GM19240 (cell line): ENCODE data around the gene PTPN7.
"Not testable (repeated sequence)": the region's sequence is repeated elsewhere in the genome, so short reads cannot be mapped to it uniquely, and the experiment has no call there.

ENCODE experiments used
- DNase-seq: peaks from one replicate; pipeline ENCODE4 v3.0.0; 2011; ENCODE audit warnings: low spot score; ENCODE audit not compliant: insufficient read length

PTPN7 gene

GRCh38 chr1:202160377-202160940 lies at the start of gene PTPN7:
Gene PTPN7, minus strand, starts transcription at chr1:202160602. Its CDS starts 1,200 bp downstream, at chr1:202159402.
- peak; percentile 80 for DNase-seq

DNA sequence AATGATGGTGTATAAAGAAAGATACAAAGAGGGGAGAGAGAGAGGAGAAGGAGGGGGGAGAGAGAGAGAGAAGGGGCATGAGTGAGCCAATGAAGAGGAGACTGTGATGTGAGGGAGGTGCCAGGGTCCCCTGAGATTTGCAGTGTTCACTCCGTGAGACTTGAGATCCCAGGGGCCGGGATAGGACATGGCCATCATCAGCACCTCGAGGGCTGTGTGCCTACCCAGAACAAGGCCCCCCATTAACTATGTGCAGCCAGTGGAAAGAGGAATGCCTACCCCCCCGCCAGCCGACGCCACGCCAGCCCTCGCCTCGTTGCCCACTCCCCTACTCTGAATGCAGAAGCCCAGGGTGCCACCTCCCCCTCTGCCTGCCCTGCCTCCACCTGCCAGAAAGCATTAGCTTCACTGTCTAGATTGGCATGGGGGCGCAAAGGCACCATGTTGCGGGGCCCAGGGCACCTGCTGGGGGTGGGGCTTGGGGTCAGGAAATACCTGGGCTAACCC lies 48.0 kb upstream of the PTPN7 start:
- no peak for DNase-seq

DNA sequence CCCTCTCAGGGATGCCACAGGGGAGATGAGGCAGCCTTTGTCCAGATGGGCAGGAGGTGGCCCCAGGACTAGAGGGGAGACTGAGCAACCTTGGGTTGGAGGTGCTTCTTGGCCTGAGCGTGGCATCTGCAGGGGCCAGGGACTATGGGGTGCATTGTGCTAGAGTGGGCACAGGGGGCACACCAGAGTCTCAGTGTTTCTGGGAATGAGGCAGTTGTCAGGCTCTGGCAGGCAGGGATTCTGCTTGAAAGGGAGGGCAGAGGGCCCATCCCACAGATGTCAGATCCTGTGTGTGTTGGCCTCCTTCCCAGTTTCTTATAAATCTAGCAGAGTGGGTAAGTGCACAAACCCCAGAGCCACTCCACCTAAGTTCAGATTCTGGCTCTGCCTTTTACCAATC lies 46.9 kb upstream of the PTPN7 start:
- DNase-seq: no peak

DNA sequence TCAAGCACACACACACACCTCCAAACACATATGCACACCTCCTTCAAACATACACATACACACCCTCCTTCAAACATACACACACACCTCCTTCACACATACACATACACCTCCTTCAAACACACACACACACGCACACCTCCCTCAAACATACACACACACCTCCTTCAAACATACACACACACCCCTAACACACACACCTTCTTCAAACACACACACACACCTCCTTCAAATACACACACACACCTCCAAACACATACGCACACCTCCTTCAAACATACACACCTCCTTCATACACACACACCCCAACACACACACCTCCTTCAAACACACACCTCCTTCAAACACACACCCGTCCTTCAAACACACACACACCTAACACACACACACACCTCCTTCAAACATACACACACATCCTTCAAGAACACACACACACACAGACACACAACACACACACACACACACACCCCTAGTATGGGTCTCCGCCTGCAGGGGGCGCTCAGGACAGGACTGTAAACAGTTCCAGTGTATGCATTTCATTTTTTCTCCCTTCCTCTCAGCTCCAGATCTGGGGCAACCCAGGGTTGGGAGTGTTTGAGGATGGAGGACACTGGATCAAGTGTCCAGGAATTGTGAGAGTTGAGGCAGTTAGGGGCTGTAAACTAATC lies 45.3 kb upstream of the PTPN7 start:
- DNase-seq: no peak

- no peak for DNase-seq
These were observed 43.7 kb upstream of the PTPN7 start for GRCh38 chr1:202204065-202204464.

DNA sequence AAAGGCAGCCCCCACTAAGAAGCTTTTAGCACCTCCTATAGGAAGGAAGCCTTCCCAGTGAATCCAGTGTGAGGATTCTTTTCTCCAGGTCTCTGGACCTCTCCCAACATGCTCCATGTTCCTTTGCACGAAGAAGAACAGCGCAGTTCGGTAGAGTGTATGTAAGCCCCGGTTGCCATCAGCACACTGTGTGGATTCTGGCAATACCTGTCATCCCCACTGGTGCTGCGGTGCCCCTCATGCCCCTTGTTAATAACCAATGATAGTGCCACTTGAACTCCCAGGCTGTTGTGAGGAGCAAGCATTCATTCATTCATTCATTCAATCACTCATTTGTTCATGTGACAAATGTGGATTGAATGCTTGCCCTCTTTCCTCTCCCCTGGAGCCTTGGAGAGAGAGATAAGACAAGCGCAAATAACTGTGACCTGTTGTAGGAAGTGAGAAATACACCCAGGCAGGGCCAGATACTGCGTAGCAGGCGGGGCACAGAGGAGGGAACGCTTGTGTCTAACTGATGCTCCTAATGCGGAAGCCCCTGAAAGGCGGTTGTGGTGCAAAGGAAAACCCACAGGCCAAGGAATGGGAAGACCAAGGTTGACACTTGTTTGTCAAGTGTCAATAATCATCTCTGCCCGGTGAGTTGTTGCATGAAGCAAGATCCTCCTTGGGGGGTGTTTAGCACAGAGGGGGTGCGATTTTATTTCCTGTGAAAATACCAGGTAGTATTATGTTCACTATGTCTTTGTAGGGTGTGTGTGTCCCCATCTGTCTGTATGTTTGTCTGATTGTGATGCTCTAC lies 43.0 kb upstream of the PTPN7 start:
- DNase-seq: no peak

- DNase-seq: no peak
These were observed 42.2 kb upstream of the PTPN7 start for GRCh38 chr1:202202500-202203168.

DNA sequence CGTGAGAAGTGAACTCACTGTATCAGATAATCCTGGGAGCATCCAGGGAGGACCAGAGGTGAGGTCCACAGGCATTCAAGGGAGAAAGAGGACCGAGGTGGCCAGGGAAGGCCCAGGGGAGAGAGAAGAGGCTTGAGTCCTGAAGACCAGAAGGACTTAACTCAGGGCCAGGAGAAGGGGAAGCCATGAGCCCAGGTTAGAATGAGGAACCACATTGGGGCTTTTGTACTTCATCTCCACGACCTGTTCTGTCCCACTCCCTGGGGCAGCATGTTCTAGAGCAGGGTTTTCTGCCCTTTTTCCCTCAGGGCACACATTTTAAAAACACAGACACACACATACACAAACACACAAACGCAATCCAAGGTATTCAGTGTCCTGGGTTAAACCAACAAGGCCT lies 41.6 kb upstream of the PTPN7 start:
- DNase-seq: no peak

DNA sequence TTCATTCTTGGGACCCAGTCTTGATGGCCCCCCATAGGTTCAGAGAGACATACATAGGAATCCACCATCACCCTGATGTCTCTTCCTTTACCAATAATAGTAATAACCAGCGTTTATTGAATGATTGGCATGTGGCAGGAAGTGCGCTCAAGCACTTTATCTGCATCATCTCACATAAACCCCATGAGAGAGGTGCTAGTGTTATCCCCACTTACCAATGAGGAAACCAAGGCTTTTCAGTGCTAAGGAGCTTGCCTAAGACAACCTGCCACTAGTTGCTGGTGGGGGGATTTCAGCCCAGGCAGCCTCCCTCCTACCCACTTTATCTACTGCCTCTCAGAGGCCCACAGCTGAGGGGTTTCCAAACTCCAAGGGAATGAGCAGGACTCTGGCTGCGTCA lies 40.9 kb upstream of the PTPN7 start:
- no peak for DNase-seq

- no peak for DNase-seq
These were observed 40.3 kb upstream of the PTPN7 start for GRCh38 chr1:202200669-202201068.

GRCh38 chr1:202200112-202200548 lies 39.7 kb upstream of the PTPN7 start:
- no peak for DNase-seq

DNA sequence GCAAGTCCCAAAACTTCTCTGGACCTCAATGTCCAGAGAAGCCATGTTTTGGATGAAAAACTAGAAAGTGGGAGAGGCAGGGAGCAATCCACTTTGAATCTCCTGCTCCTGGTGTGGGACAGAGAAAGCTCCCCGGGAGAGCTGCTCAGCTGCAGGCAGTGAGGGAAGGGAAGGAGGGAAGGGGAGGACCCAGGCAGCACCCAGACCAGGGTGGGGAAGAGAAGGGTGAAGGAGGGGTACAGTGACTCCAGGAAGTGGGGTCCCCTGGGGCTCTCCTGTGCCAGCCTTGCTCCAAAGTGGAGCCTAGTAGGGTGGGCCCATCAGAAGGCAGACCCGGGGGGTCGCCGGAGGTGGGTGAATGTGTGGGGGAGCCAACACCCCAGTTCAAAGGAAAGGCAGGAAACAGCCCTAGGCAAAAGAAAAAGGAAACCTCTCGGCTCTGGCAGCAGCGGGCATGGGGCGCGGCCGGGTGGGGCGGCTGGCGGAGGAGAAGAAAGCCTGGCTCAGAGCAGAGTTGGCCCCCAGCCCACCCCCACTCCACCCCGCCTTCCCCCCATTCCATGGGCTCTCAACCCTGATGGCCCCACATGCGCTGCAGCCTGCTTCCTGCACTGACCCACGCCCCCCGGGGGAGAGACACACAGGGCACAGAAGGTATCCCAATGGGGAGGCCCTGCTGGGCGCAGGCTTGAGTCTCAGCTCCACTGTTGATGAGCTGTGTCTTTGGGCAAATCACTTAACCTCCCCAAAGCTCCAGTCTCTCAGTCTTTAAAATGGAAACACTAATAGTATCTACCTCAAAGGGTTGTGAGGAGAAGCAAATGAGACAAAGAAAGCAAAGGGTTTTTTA lies 38.9 kb upstream of the PTPN7 start:
- no peak for DNase-seq

- DNase-seq: no peak
These were observed 37.9 kb upstream of the PTPN7 start for GRCh38 chr1:202198366-202198724.

- no peak for DNase-seq
These were observed 37.4 kb upstream of the PTPN7 start for GRCh38 chr1:202197653-202198365.

DNA sequence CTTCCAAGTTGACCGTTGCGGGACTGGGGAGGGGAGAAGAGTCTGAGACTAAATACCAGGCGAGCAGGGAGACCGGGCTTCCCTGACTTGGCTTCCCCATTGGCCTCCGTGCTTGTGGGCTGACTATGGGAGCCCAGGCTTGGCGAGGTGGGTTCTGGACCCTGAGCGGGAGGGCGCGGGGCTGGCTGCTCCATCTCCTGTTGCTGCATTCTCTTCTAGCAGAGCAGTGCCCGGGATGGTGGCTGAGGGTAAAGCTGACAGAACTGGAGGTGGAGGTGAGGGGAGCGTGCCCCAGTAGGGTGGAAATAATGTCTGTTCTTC lies 33.9 kb upstream of the PTPN7 start:
- no peak for DNase-seq

DNA sequence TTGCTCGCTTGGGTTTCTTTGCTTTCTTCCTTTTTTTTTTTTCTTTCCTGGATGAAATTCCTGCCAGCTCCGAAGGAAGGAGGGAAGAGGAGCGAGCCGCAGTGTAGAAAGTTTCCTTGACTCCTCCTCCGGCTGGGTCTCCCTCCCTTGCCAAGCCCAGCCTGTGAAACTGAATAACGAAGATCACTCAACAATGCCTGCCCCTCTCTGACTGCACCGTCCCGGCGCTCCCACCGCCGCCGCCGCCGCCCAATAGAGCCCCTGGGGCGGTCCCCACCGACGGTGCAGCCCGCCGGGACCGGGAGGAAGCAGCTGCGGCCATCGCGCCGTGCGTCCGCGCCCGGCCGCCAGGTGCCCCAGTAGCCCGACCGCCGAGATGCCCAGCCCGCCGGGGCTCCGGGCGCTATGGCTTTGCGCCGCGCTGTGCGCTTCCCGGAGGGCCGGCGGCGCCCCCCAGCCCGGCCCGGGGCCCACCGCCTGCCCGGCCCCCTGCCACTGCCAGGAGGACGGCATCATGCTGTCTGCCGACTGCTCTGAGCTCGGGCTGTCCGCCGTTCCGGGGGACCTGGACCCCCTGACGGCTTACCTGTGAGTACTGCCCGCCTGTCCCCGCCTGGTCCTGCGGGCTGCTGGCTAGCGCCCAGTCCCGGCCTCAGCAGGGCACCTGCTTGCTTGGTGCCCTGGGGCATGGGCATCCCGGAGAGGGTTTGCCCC lies 33.4 kb upstream of the PTPN7 start, which contains the start of gene LGR6:
LGR6 (plus strand) TSS at position 186 of the 714 bp plus-strand sequence; CDS start at position 377, 191 bp downstream.
- DNase-seq: no peak

- DNase-seq: peak; percentile 61
These were observed 32.6 kb upstream of the PTPN7 start for GRCh38 chr1:202192770-202193613.

DNA sequence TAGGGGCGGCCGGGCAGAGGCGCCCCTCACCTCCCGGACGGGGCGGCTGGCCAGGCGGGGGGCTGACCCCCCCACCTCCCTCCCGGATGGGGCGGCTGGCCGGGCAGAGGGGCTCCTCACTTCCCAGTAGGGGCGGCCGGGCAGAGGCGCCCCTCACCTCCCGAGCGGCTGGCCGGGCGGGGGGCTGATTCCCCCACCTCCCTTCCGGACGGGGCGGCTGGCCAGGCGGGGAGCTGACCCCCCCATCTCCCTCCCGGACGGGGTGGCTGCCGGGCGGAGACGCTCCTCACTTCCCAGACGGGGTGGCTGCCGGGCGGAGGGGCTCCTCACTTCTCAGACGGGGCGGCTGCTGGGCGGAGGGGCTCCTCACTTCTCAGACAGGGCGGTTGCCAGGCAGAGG lies 31.0 kb upstream of the PTPN7 start:
- DNase-seq: not testable (repeated sequence)
